Measurements from ENCODE around the gene GNA12. TPM values are rescaled to one million over a fixed set of nuclear protein-coding genes. Genes with fewer than 3 reads are reported as not detected.
A peak's percentile ranks its signal among the peaks of the same experiment; 100 is the strongest.

The GNA12 gene
- total and polyA plus RNA-seq, 10 of the 15 experiments (the other 5 are each of a cell fraction or from before 2014, with no cell fraction given), result 1.9 to 51.8 (median 12.6) TPM

- FAIRE-seq (no peak), DNase-seq (ENCODE audit: low read depth, low spot score) (peak; percentile 40), ATAC-seq (peak; percentile 94)
- no peak overlapping the region for H2AFZ ChIP-seq (ENCODE audit: control insufficient read depth, low read depth, low read length)
- no TSS peak for BruUV-seq (replicated peaks)
- no peaks in the 10 kb centered on the region for H3K9me3 ChIP-seq (replicated peaks; ENCODE audit: control insufficient read depth, insufficient read depth, low read length)
- H3K27ac ChIP-seq (ENCODE audit: control insufficient read depth, insufficient read depth), result no peak overlapping the region
- SMC1A ChIA-PET (ENCODE audit: uncharacterized antibody, unreplicated experiment), result interaction anchor here (0.7 to 4.4 kb wide), 19 partner anchors 11 to 111 kb away, joined by 3 to 45 read pairs (median 5); no protein-coding TSS in a partner anchor
- WGBS (ENCODE audit: insufficient coverage, insufficient replicate concordance, low lambda C conversion rate, missing lambda C conversion rate), result 29% methylated on average over 6 of the region's 6 CpGs
- no peak overlapping the region for H3K9ac ChIP-seq (ENCODE audit: control insufficient read depth, insufficient read depth, low read length)
- intact Hi-C loops (cut with micrococcal nuclease; ENCODE audit: unreplicated experiment) (loop anchor here (2.0 kb wide), 1 partner anchor 66 kb away; no protein-coding TSS in a partner anchor), in situ Hi-C loops (cut with MboI) (no loop called here)
- POLR2A ChIA-PET, result interaction anchor here (0.8 to 2.7 kb wide), 8 partner anchors 12 to 75 kb away, joined by 3 to 19 read pairs (median 7); no protein-coding TSS in a partner anchor
- H3K4me1 ChIP-seq (ENCODE audit: control insufficient read depth, insufficient read depth, low read length), result no peaks in the 10 kb centered on the region
- peaks cover 0 to 6% of the 10 kb centered on the region in 2 experiments; a peak in 3 of 4 replicates for H3K36me3 ChIP-seq (ENCODE audit: control insufficient read depth in 2 of 2, insufficient read depth in 2 of 2, low read length in 1 of 2)
- H4K20me1 ChIP-seq (ENCODE audit: control insufficient read depth, insufficient read depth), result no peaks in the 10 kb centered on the region
- H3K79me2 ChIP-seq (ENCODE audit: control insufficient read depth, insufficient read depth, low read length), result no peaks in the 10 kb centered on the region
- no peaks in the 10 kb centered on the region for H3K27me3 ChIP-seq (replicated peaks in 1 of 2; ENCODE audit: control insufficient read depth in 2 of 2, insufficient read depth in 2 of 2, low read length in 1 of 2)
- RAD21 ChIA-PET (ENCODE audit: unreplicated experiment), result interaction anchor here (0.8 to 3.5 kb wide), 14 partner anchors 12 to 86 kb away, joined by 3 to 27 read pairs (median 5); no protein-coding TSS in a partner anchor
- no peak overlapping the region for H3K4me3 ChIP-seq
- no peak overlapping the region for H3K4me2 ChIP-seq (ENCODE audit: control insufficient read depth, insufficient read depth)
- CTCF ChIA-PET, result interaction anchor here (0.8 to 2.8 kb wide), 10 partner anchors 8 to 102 kb away, joined by 3 to 18 read pairs (median 4); no protein-coding TSS in a partner anchor
- TF ChIP-seq SMARCA5 (IDR thresholded peaks at IDR 0.05), result no peak
- peak; percentile 10 for TF ChIP-seq MEF2B (IDR thresholded peaks at IDR 0.05; ENCODE audit: partially characterized antibody, poor library complexity, severe bottlenecking)
- peak; percentile 43; the same call in 1 of the 2 replicates for TF ChIP-seq ATF7 (IDR thresholded peaks at IDR 0.05; ENCODE audit: low read depth)
- TF ChIP-seq STAT3 (IDR thresholded peaks at IDR 0.05; ENCODE audit: low read depth, low read length), result no peak
- peak; percentile 7 for TF ChIP-seq RELA (IDR thresholded peaks at IDR 0.05; ENCODE audit: borderline replicate concordance, partially characterized antibody)
- TF ChIP-seq TCF7 (IDR thresholded peaks at IDR 0.05; ENCODE audit: borderline replicate concordance), result no peak
- no peak for TF ChIP-seq BCL3 (IDR thresholded peaks at IDR 0.05; ENCODE audit: borderline replicate concordance, insufficient read depth, low read depth, low read length, poor library complexity, severe bottlenecking)
- TF ChIP-seq SUZ12 (IDR thresholded peaks at IDR 0.05; ENCODE audit: unreplicated experiment), result no peak
- TF ChIP-seq CEBPB (IDR thresholded peaks at IDR 0.05; ENCODE audit: borderline replicate concordance in 1 of 2, low read depth in 2 of 2, low read length in 2 of 2), result no peak
- TF ChIP-seq FOXM1 (IDR thresholded peaks at IDR 0.05; ENCODE audit: low read depth, low read length), result 0 out of 2 replicates have a peak, but pooled peaks have one; percentile 58
- TF ChIP-seq MXI1 (IDR thresholded peaks at IDR 0.05; ENCODE audit: low read depth, low read length), result no peak
- no peak for TF ChIP-seq MLLT1 (IDR thresholded peaks at IDR 0.05)
- TF ChIP-seq JUNB (IDR thresholded peaks at IDR 0.05), result peak; percentile 76
- TF ChIP-seq SMAD1 (IDR thresholded peaks at IDR 0.05; ENCODE audit: low read depth, partially characterized antibody), result no peak
- TF ChIP-seq CBFB (IDR thresholded peaks at IDR 0.05; ENCODE audit: low read depth), result no peak
- no peak for TF ChIP-seq NFXL1 (IDR thresholded peaks at IDR 0.05; ENCODE audit: borderline replicate concordance)
- peak; percentile 58 to 72; a peak in 3 of 4 replicates for TF ChIP-seq IKZF2 (IDR thresholded peaks at IDR 0.05)
- TF ChIP-seq SREBF1 (IDR thresholded peaks at IDR 0.05; ENCODE audit: low read length), result no peak
- peak; percentile 69 for TF ChIP-seq NR2F1 (conservative IDR thresholded peaks at IDR 0.05)
- peak; percentile 46 to 52; a peak in 1 of 4 replicates for TF ChIP-seq BHLHE40 (IDR thresholded peaks at IDR 0.05; ENCODE audit: borderline replicate concordance in 1 of 2, low read depth in 2 of 2, low read length in 1 of 2)
- TF ChIP-seq SREBF2 (IDR thresholded peaks at IDR 0.05; ENCODE audit: low read length), result no peak
- TF ChIP-seq TCF12 (IDR thresholded peaks at IDR 0.05; ENCODE audit: low read depth, low read length), result no peak
Measured at GRCh38 chr7:2785071-2785500, 59.0 kb downstream of the GNA12 start.
